Heart left ventricle (tissue), 13 donors: ENCODE data around the gene RABGGTA.

Experiments used
- POLR2A ChIP-seq, 2 donors: fragments of 450-650 bp; IDR thresholded peaks; one replicate each; pipeline ENCODE4 v1.6.1; 2017; ENCODE audit warnings: antibody characterized with exemption in 2 of 2, mild to moderate bottlenecking in 2 of 2, moderate library complexity in 2 of 2
- TF ChIP-seq, protein P1 (sequence below), 12 donors: fragments of 200-600 bp; sonication (generic) in 4 of 12; IDR thresholded peaks; one replicate each; pipeline versions ENCODE4 v1.5.0 to v1.8.0; 2018 to 2022; ENCODE audit warnings: antibody characterized with exemption in 12 of 12, mild to moderate bottlenecking in 5 of 12
- donor health status: ischemic (EF 13 %, LVEDD 7.1; RV severe dilation, severe dysfunction).
- donor health status: DM: no; HTN: yes; CAD: no.
- donor health status: DM: no; HTN: no; CAD: no.
- donor health status: ischemic (EF 25% LVEDD 6.9; RV normal size, moderate dysfunction).
- donor health status: ischemic (EF 25% LVEDD 5.7; RV mildly dilated, moderate dysfunction).
- donor health status: ischemic (EF 35%, LVEDD 5.7; RV mildly dilated, moderate dysfunction).
- donor health status: nonischemic (EF 11% LVEDD 7.7; RV severe dilation, severe dysfunction).
- donor health status: DM: yes; HTN: yes; CAD: no.
- donor health status: PGD.
- donor health status: ischemic (EF 29% LVEDD 5.4; RV normal size, mild dysfunction).
- donor health status: nonischemic (EF 23%, LVEDD 6.1; RV moderate dilation, normal function).

- TF ChIP-seq, protein P1, sequence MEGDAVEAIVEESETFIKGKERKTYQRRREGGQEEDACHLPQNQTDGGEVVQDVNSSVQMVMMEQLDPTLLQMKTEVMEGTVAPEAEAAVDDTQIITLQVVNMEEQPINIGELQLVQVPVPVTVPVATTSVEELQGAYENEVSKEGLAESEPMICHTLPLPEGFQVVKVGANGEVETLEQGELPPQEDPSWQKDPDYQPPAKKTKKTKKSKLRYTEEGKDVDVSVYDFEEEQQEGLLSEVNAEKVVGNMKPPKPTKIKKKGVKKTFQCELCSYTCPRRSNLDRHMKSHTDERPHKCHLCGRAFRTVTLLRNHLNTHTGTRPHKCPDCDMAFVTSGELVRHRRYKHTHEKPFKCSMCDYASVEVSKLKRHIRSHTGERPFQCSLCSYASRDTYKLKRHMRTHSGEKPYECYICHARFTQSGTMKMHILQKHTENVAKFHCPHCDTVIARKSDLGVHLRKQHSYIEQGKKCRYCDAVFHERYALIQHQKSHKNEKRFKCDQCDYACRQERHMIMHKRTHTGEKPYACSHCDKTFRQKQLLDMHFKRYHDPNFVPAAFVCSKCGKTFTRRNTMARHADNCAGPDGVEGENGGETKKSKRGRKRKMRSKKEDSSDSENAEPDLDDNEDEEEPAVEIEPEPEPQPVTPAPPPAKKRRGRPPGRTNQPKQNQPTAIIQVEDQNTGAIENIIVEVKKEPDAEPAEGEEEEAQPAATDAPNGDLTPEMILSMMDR (IDR thresholded peaks at IDR 0.05), result no peak
- TF ChIP-seq POLR2A (IDR thresholded peaks at IDR 0.05), result peak in 1 of 2 donors; percentile 63
Measured at GRCh38 chr14:24232121-24232644, 39.2 kb downstream of the RABGGTA start, which contains the start of gene NEDD8.
